Upper lobe of left lung (tissue), 4 donors: ENCODE results near the gene AFAP1.

Experiments used
- EP300 ChIP-seq, 4 donors: sonication (generic); formaldehyde crosslinking; IDR thresholded peaks; one replicate each; pipeline ENCODE4 v1.5.1; 2017; ENCODE audit warnings: antibody characterized with exemption in 4 of 4, control low read depth in 2 of 4
- POLR2A ChIP-seq, 4 donors: fragments of 450-650 bp; IDR thresholded peaks; one replicate each; pipeline ENCODE4 v1.5.1; 2016 to 2017; ENCODE audit warnings: antibody characterized with exemption in 4 of 4, mild to moderate bottlenecking in 2 of 4
- POLR2AphosphoS5 ChIP-seq, 2 donors: sonication (generic); formaldehyde crosslinking; IDR thresholded peaks; one replicate each; pipeline ENCODE4 v1.5.1; 2017; ENCODE audit warnings: antibody characterized with exemption in 2 of 2
- TF ChIP-seq, protein P1 (sequence below), 6 experiments: fragments of 450-650 bp in 4 of 6; fragments of 200-600 bp in 2 of 6; sonication (generic) in 2 of 6; IDR thresholded peaks; one replicate each; pipeline ENCODE4 v1.5.1; 2016 to 2019; ENCODE audit warnings: antibody characterized with exemption in 6 of 6

DNA sequence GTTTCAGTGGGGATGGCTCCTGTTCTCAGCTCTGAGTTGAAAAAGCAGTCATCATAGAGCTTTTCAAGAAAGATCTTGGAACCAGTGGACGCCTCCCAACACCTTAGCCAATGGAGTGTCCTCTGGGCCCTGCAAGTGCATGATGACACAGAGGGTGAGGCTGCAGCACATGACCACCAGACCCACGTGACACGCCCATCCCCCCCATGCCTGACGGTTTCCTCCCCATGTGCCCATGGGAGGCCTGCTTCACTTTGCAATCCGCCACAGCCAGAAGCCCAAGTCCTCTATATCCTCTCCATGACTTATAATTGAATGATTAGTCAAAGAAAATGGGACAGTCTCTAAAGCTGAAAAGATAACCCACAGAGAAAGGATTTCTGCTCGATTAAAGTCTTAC lies 187.0 kb downstream of the AFAP1 start:
- TF ChIP-seq, protein P1, sequence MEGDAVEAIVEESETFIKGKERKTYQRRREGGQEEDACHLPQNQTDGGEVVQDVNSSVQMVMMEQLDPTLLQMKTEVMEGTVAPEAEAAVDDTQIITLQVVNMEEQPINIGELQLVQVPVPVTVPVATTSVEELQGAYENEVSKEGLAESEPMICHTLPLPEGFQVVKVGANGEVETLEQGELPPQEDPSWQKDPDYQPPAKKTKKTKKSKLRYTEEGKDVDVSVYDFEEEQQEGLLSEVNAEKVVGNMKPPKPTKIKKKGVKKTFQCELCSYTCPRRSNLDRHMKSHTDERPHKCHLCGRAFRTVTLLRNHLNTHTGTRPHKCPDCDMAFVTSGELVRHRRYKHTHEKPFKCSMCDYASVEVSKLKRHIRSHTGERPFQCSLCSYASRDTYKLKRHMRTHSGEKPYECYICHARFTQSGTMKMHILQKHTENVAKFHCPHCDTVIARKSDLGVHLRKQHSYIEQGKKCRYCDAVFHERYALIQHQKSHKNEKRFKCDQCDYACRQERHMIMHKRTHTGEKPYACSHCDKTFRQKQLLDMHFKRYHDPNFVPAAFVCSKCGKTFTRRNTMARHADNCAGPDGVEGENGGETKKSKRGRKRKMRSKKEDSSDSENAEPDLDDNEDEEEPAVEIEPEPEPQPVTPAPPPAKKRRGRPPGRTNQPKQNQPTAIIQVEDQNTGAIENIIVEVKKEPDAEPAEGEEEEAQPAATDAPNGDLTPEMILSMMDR (IDR thresholded peaks at IDR 0.05): no peak
- TF ChIP-seq EP300 (IDR thresholded peaks at IDR 0.05) (no peak), POLR2A (IDR thresholded peaks at IDR 0.05) (no peak), POLR2AphosphoS5 (IDR thresholded peaks at IDR 0.05) (no peak)
